B cell (primary cell): ENCODE measurements around the gene XAGE1B. TPM values are rescaled to one million over a fixed set of nuclear protein-coding genes. Genes with fewer than 3 reads are reported as not detected.

Source experiments
- polyA plus RNA-seq: library from polyadenylated mRNA; depleted of rRNA; stranded (reverse); fragments of >200 nt; gene quantifications from 2 replicates; pipeline ENCODE4 v1.2.3, GENCODE V29; 2012
- small RNA-seq: library from RNA; depleted of rRNA; stranded (forward); fragments of <200 nt; gene quantifications from one replicate; pipeline ENCODE3, GENCODE V24; 2012; ENCODE audit warnings: low replicate concordance, low read depth; ENCODE audit not compliant: insufficient read length
- total RNA-seq, 2 donors: library from RNA; stranded (reverse); fragments of 120-200 nt in 1 of 2; gene quantifications; 1 replicate in 1 of 2; 2 replicates in 1 of 2; pipeline versions ENCODE4 v1.2.3 to v1.2.4, GENCODE V29; 2013 to 2022

XAGE1B gene
- total and polyA plus RNA-seq, 2 donors (not counting 1 experiment from before 2014, with no cell fraction given) = not detected

Small RNA genes within 50 kb of the gene (small RNA-seq; reads per million reads assigned to genes)
- gene BX510359.8 (not detected), gene RBM22P7 (not detected)

Other genes with a start within 250 kb of the XAGE1B start
- not detected in 2 replicates for gene XAGE2, start 148.0 kb downstream of the XAGE1B start, total RNA-seq
- gene XAGE2, start 148.0 kb downstream of the XAGE1B start, polyA plus RNA-seq = not detected in 2 replicates
- gene XAGE1A, start 21.3 kb downstream of the XAGE1B start, total RNA-seq = not detected in 2 replicates
- not detected in 2 replicates for gene XAGE1A, start 21.3 kb downstream of the XAGE1B start, polyA plus RNA-seq
- gene SSX7, start 137.8 kb upstream of the XAGE1B start, total RNA-seq = not detected in 2 replicates
- not detected in 2 replicates for gene SSX7, start 137.8 kb upstream of the XAGE1B start, polyA plus RNA-seq
- gene SSX2, start 190.1 kb upstream of the XAGE1B start, total RNA-seq = not detected in 2 replicates
- not detected in 2 replicates for gene SSX2, start 190.1 kb upstream of the XAGE1B start, polyA plus RNA-seq
- gene SSX2B, start 234.2 kb upstream of the XAGE1B start, total RNA-seq = not detected in 2 replicates
- not detected in 2 replicates for gene SSX2B, start 234.2 kb upstream of the XAGE1B start, polyA plus RNA-seq